ENCODE measurements around the gene TLX3. TPM values are rescaled to one million over a fixed set of nuclear protein-coding genes. Genes with fewer than 3 reads are reported as not detected.

The TLX3 gene
- total RNA-seq, 1 experiment from 2014 or later: not detected

GRCh38 chr5:171340042-171340441, 31.0 kb downstream of the TLX3 start:
- Histone ChIP-seq H2BK15ac (ENCODE audit: low read depth, low read length) (no peak overlapping the region), H3K23ac (ENCODE audit: insufficient read length, low read depth, low read length) (no peak overlapping the region), H4K5ac (ENCODE audit: insufficient read length, low read depth, low read length) (no peak overlapping the region), H3K56ac (ENCODE audit: insufficient read length, low read depth, low read length) (no peak overlapping the region), H4K91ac (ENCODE audit: insufficient read length, low read depth, low read length) (no peak overlapping the region), H4K20me1 (ENCODE audit: control insufficient read depth, insufficient read depth, insufficient read length) (no peaks in the 10 kb centered on the region), H4K8ac (replicated peaks; ENCODE audit: insufficient read length, low read depth, low read length) (no peak overlapping the region), H2BK5ac (ENCODE audit: insufficient read length, low read length) (no peak overlapping the region), H3K14ac (ENCODE audit: insufficient read depth, low read length) (no peak overlapping the region), H3K27ac (ENCODE audit: insufficient read length, low read depth, low read length) (no peak overlapping the region), H3K18ac (ENCODE audit: insufficient read length, low read depth, low read length) (no peak overlapping the region), H3K4me2 (ENCODE audit: insufficient read depth, insufficient read length, low read length) (no peak overlapping the region), H2BK12ac (ENCODE audit: insufficient read length, low read depth, low read length) (no peak overlapping the region), H3K27me3 (ENCODE audit: insufficient read depth, low read length) (peaks cover 9% of the 10 kb centered on the region; the same call in 1 of the 2 replicates), H3K9ac (ENCODE audit: extremely low read depth, insufficient read length, low read length) (no peak overlapping the region), H3K4me1 (ENCODE audit: insufficient read depth, low read length) (no peaks in the 10 kb centered on the region), H3K79me2 (ENCODE audit: insufficient read depth, low read length) (no peaks in the 10 kb centered on the region), H2BK20ac (ENCODE audit: low read depth, low read length, poor library complexity, severe bottlenecking) (no peak overlapping the region), H3K4ac (ENCODE audit: low read depth, low read length) (no peak overlapping the region), H3K9me3 (ENCODE audit: control insufficient read depth, low read depth, low read length) (no peaks in the 10 kb centered on the region), H3K23me2 (ENCODE audit: insufficient read length, low read depth, low read length, poor library complexity, severe bottlenecking) (no peaks in the 10 kb centered on the region), H2AK5ac (ENCODE audit: insufficient read length, low read length) (no peak overlapping the region), H2BK120ac (ENCODE audit: low read depth, low read length, poor library complexity, severe bottlenecking) (no peak overlapping the region), H3T11ph (ENCODE audit: low read length) (no peak overlapping the region), H2AFZ (ENCODE audit: low read length) (no peak overlapping the region), H3K79me1 (ENCODE audit: insufficient read depth, low read depth, low read length, poor library complexity, severe bottlenecking) (no peaks in the 10 kb centered on the region)
- Mint-ChIP-seq H3K4me3 (no peak overlapping the region), H3K9me3 (no peaks in the 10 kb centered on the region), H3K36me3 (ENCODE audit: insufficient read depth in 1 of 3, low read depth in 3 of 3) (no peaks in the 10 kb centered on the region), H3K4me1 (peaks cover 0 to 10% of the 10 kb centered on the region in 2 experiments; a peak in 2 of 4 replicates), H3K27me3 (ENCODE audit: low read depth) (peaks cover 41% of the 10 kb centered on the region), H3K27ac (no peak overlapping the region)
- TF ChIP-seq CTCF (conservative IDR thresholded peaks at IDR 0.05): no peak
- no peak for DNase-seq
